ENCODE results near the gene DNAJC6.

DNAJC6 gene

GRCh38 chr1:65457868-65458267 is 148.5 kb downstream of the DNAJC6 start:
- DNase-seq (ENCODE audit: low spot score in 2 of 2) (no peak), ATAC-seq (replicated peaks; ENCODE audit: extremely low read depth, poor library complexity, severe bottlenecking) (no peak)
- peaks cover 14% of the 10 kb centered on the region for H3K4me1 Mint-ChIP-seq
- H3K27me3 Mint-ChIP-seq = no peaks in the 10 kb centered on the region
- H3K9me3 Mint-ChIP-seq = peaks cover 8% of the 10 kb centered on the region
- no peak overlapping the region for H3K27ac Mint-ChIP-seq (ENCODE audit: low read depth)
- H3K4me3 Mint-ChIP-seq = no peak overlapping the region
- H3K36me3 Mint-ChIP-seq (ENCODE audit: insufficient read depth) = no peaks in the 10 kb centered on the region

- no peak overlapping the region for H3K27ac Mint-ChIP-seq (ENCODE audit: low read depth)
- DNase-seq (ENCODE audit: low spot score in 2 of 2) (no peak), ATAC-seq (replicated peaks; ENCODE audit: extremely low read depth, poor library complexity, severe bottlenecking) (no peak)
- peaks cover 8% of the 10 kb centered on the region for H3K9me3 Mint-ChIP-seq
- H3K4me3 Mint-ChIP-seq = no peak overlapping the region
- no peaks in the 10 kb centered on the region for H3K27me3 Mint-ChIP-seq
- no peaks in the 10 kb centered on the region for H3K36me3 Mint-ChIP-seq (ENCODE audit: insufficient read depth)
- peaks cover 14% of the 10 kb centered on the region for H3K4me1 Mint-ChIP-seq
These were observed 149.5 kb downstream of the DNAJC6 start for GRCh38 chr1:65458730-65459396.

DNA sequence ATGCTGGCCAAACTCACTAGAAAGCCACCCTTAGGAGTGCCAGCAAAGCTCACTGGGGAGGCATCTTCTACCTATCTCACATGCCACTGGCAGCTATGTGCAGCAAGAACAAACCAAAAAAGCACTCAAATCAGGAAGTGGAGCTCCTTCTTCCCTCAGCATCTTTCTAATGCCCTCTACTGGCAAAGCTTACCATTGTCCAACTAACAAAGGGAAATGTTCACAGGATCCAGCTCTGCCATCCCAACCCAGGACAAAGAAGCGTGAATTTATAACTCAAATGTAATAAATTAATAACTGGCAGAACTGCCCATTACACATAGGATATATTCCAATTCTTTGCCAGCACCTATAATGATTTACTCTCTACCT is 150.0 kb downstream of the DNAJC6 start:
- H3K4me1 Mint-ChIP-seq = peaks cover 14% of the 10 kb centered on the region
- no peaks in the 10 kb centered on the region for H3K36me3 Mint-ChIP-seq (ENCODE audit: insufficient read depth)
- no peak overlapping the region for H3K4me3 Mint-ChIP-seq
- no peak overlapping the region for H3K27ac Mint-ChIP-seq (ENCODE audit: low read depth)
- H3K9me3 Mint-ChIP-seq = peaks cover 8% of the 10 kb centered on the region
- DNase-seq (ENCODE audit: low spot score in 2 of 2) = no peak
- no peak for ATAC-seq (replicated peaks; ENCODE audit: extremely low read depth, poor library complexity, severe bottlenecking)
- peaks cover 1% of the 10 kb centered on the region for H3K27me3 Mint-ChIP-seq
